ENCODE measurements around the gene EMX2. TPM values are rescaled to one million over a fixed set of nuclear protein-coding genes. Genes with fewer than 3 reads are reported as not detected.

EMX2 gene
- total RNA-seq, 1 donor from 2014 or later, result not detected

DNA sequence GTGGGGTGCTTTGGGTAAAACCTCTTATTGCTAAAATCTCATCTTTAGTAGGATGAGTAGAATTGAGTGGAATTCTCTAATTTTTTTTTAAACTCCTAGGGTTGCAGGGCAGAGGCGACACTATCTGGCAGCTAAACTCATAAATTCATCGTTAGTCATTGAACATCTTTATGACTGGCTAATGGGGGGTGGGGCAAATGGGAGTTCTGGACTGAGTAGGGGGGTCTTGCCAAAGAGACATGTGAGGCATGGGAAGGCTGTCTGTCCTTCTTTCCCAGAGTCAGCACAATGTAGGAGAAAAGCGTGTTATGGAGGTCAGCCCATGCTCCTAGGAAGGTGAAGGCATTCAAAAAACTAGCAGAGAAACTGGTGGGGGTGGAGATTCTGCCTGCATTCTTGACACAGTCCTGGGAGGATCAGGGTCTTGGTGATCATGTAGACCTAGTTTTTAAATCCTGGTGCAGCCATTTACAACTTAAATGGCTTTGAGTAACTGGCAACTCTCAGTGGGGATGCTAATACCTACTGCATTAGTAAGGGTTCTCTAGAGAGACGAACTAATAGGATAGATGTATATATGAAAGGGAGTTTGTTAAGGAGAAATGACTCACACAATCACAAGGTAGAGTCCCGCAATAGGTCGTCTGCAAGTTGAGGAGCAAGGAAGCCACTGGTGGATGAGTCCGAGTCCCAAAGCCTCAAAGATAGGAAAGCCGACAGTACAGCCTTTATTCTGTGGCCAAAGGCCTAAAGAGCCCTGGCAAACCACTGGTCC, 47.7 kb downstream of the EMX2 start:
- ChIA-PET CTCF (no interaction called here), POLR2A (no interaction called here)
- ATAC-seq (ENCODE audit: low read depth) (no peak), DNase-seq (no peak)
- intact Hi-C loops (cut with micrococcal nuclease), result no loop called here
- H3K27me3 Mint-ChIP-seq, result peaks cover 8% of the 10 kb centered on the region
- no peak overlapping the region for H3K27ac Mint-ChIP-seq
- no peaks in the 10 kb centered on the region for H3K9me3 Mint-ChIP-seq
- no peaks in the 10 kb centered on the region for H3K36me3 Mint-ChIP-seq (ENCODE audit: low read depth)
- no peak for TF ChIP-seq CTCF (IDR thresholded peaks at IDR 0.05)
- H3K4me3 Mint-ChIP-seq, result no peak overlapping the region
- no peaks in the 10 kb centered on the region for H3K4me1 Mint-ChIP-seq

GRCh38 chr10:117591043-117591442, 48.5 kb downstream of the EMX2 start:
- intact Hi-C loops (cut with micrococcal nuclease), result no loop called here
- H3K27ac Mint-ChIP-seq, result no peak overlapping the region
- peaks cover 10% of the 10 kb centered on the region for H3K27me3 Mint-ChIP-seq
- no peaks in the 10 kb centered on the region for H3K36me3 Mint-ChIP-seq (ENCODE audit: low read depth)
- H3K4me3 Mint-ChIP-seq, result no peak overlapping the region
- no peak for DNase-seq
- no peak for TF ChIP-seq CTCF (IDR thresholded peaks at IDR 0.05)
- no peaks in the 10 kb centered on the region for H3K4me1 Mint-ChIP-seq
- no peak for ATAC-seq (ENCODE audit: low read depth)
- H3K9me3 Mint-ChIP-seq, result no peaks in the 10 kb centered on the region
- ChIA-PET CTCF (no interaction called here), POLR2A (no interaction called here)

- CTCF ChIA-PET, result no interaction called here
- TF ChIP-seq CTCF (IDR thresholded peaks at IDR 0.05), result no peak
- DNase-seq (no peak), ATAC-seq (ENCODE audit: low read depth) (no peak)
- peaks cover 13% of the 10 kb centered on the region for H3K27me3 Mint-ChIP-seq
- H3K36me3 Mint-ChIP-seq (ENCODE audit: low read depth), result no peaks in the 10 kb centered on the region
- no peak overlapping the region for H3K4me3 Mint-ChIP-seq
- intact Hi-C loops (cut with micrococcal nuclease), result no loop called here
- no peak overlapping the region for H3K27ac Mint-ChIP-seq
- no peaks in the 10 kb centered on the region for H3K9me3 Mint-ChIP-seq
- POLR2A ChIA-PET, result no interaction called here
- H3K4me1 Mint-ChIP-seq, result no peaks in the 10 kb centered on the region
Measured at GRCh38 chr10:117594722-117595121, 52.2 kb downstream of the EMX2 start.

DNA sequence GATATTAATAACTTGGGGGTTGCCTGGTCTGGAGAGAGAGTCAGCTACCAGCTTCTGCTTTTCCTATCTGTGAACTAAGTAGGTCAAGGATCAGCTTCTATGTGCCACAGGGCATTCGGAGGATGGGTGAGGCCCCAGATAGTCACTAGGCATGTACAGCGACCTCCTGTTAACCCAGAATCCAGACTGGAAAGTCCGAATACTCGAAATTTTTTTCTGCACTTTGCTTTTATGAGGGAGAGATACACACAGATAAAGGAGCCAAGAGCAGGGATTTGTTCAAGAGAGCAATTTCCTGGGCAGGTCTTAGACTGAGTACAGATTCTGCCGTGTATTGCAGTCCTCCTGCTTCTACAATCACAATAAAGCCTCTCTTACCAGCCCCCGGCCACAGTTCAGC, 54.2 kb downstream of the EMX2 start:
- no peak overlapping the region for H3K27ac Mint-ChIP-seq
- no peak for ATAC-seq (ENCODE audit: low read depth)
- no peak overlapping the region for H3K4me3 Mint-ChIP-seq
- no peak for TF ChIP-seq CTCF (IDR thresholded peaks at IDR 0.05)
- no peaks in the 10 kb centered on the region for H3K4me1 Mint-ChIP-seq
- no peaks in the 10 kb centered on the region for H3K9me3 Mint-ChIP-seq
- DNase-seq, result no peak
- intact Hi-C loops (cut with micrococcal nuclease), result no loop called here
- H3K36me3 Mint-ChIP-seq (ENCODE audit: low read depth), result no peaks in the 10 kb centered on the region
- CTCF ChIA-PET, result no interaction called here
- H3K27me3 Mint-ChIP-seq, result peaks cover 8% of the 10 kb centered on the region
- POLR2A ChIA-PET, result no interaction called here

- DNase-seq (no peak), ATAC-seq (ENCODE audit: low read depth) (no peak)
- Mint-ChIP-seq H3K36me3 (ENCODE audit: low read depth) (no peaks in the 10 kb centered on the region), H3K4me3 (no peak overlapping the region), H3K9me3 (no peaks in the 10 kb centered on the region), H3K27ac (no peak overlapping the region), H3K27me3 (peaks cover 8% of the 10 kb centered on the region), H3K4me1 (no peaks in the 10 kb centered on the region)
- TF ChIP-seq CTCF (IDR thresholded peaks at IDR 0.05), result no peak
- ChIA-PET POLR2A (no interaction called here), CTCF (no interaction called here)
- intact Hi-C loops (cut with micrococcal nuclease), result no loop called here
Measured at GRCh38 chr10:117597216-117597615, 54.7 kb downstream of the EMX2 start.

Other genes with a start within 250 kb of the EMX2 start
- 13.2 and 13.7 TPM in 2 replicates for gene PDZD8, start 167.3 kb upstream of the EMX2 start, total RNA-seq

All from activated B cell treated with CpG ODN at 0.5 μM for 24 hours (primary cell).